Measurements from ENCODE around the gene AFF1.
"Not testable (repeated sequence)": the region's sequence is repeated elsewhere in the genome, so short reads cannot be mapped to it uniquely, and the experiment has no call there.

AFF1 gene

DNA sequence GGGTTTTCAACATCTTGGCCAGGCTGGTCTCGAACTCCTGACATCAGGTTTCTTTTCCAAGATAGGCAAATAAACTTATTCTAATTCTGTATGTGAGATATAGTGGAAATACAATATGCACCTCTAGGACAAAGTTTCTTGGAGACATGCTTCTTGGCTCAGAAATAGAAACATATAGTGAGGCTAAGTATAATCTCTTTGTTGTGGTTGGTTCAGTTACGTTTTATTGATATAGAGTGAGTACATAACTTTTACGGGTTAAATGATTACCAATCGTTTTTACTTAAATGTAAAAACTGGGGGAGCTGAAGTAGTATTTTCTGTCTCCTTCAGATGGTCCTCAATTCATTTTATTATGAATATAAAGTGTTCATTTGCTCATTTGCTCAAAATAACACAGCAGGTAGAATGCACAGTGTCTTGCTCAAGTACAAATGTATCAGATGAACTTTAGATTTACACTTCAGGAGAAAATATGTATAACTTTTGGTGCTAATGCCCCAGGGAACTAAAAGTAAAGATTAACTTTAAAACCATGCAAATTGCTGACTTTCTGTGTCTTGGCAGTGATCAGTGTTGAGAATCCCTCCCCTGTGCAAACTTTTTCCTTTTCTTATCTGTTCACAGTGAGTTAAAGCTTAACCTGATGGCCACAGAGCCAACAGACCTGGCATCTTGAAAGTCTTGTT is 77.6 kb downstream of the AFF1 start:
- peak; percentile 57 for DNase-seq (ENCODE audit: low spot score)

DNA sequence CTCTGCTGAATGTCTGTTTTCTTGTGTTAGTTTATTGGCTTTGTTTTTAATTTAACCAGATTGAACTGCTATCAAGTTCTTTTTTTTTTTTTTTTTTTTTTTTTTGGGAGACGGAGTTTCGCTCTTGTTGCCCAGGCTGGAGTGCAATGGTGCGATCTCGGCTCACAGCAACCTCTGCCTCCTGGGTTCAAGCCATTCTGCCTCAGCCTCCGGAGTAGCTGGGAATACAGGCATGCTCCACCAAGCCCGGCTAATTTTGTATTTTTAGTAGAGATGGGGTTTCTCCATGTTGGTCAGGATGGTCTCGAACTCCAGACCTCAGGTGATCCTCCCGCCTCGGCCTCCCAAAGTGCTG is 78.1 kb downstream of the AFF1 start:
- not testable (repeated sequence) for DNase-seq (ENCODE audit: low spot score)

DNA sequence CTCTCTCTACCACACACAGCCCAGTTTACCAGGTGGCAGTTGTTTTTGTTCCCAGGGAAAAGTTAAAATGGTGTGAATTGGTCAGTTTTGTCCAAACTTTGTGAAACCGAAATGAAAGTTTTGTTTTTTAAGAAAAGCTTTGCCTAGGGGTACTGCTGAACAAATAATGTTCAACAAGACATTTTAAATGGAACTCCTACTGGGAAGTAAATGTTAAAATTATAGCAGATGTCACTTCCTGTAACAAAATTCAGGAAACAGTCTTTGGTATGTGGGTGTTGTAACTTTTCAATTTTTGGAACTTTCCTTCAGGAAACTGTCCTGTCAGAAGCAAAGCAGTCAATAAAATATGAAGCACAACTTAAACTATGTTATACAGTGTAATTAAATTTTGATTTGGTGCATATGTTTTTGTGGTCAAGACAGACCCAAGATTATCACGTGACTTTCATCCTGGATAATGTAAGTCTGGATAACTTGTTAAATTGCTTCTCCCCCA is 79.5 kb downstream of the AFF1 start:
- DNase-seq (ENCODE audit: low spot score) = no peak

- no peak for DNase-seq (ENCODE audit: low spot score)
These were observed 80.6 kb downstream of the AFF1 start for GRCh38 chr4:87015416-87015815.

DNA sequence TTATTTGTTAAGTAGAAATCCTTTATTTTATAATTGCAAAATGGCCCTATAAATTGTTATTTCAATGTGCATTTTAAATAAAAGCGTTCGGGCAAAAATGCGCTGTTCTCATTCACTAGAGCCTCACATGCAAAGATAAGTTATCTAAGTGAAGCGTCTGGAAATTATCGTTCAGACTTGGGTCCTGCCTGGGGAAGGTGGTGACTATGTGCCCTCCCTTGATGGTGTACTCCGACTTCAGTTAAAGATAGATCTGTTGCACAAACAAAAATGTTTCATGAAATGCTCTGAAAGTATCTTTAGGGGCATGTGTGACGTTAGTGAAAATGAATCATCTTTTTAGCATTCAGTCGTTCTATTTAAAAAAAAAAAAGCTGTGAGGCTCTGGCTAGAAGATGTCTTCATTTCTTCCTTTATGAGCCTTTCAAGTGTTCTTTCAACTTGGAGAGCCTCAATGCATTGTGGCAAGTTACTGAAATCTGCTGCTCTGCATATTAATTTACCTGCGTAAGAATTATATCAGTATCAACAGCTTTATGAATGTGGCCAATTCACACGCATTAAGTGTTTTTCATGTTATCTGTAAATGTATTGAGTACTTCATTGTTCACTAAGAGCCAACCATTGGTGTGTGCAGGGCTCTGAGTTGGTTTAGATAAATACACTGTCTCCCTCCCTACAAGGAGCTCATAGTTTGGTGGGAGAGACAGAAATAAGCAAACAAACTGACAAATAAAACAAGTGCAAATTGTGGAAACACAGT is 83.0 kb downstream of the AFF1 start:
- DNase-seq (ENCODE audit: low spot score) = no peak

DNA sequence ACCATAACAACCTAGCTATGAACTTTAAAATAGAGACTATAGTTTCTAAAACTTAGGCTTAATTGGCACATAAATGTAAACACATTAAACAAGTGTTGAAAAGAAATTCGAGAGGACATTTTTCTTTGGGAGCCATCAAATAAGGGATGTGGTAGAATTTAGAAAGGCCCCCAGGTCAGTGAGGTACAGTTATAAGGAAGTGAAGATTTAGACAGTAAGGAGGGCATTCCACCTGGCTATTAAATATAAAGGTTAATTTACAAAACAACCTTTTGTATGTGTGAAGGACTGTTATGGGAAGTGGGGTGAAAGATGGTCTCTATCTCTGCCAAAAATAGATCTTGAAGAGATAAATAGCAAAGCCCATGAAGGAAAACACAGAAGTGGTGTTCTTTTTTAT is 83.9 kb downstream of the AFF1 start:
- DNase-seq (ENCODE audit: low spot score) = no peak

DNA sequence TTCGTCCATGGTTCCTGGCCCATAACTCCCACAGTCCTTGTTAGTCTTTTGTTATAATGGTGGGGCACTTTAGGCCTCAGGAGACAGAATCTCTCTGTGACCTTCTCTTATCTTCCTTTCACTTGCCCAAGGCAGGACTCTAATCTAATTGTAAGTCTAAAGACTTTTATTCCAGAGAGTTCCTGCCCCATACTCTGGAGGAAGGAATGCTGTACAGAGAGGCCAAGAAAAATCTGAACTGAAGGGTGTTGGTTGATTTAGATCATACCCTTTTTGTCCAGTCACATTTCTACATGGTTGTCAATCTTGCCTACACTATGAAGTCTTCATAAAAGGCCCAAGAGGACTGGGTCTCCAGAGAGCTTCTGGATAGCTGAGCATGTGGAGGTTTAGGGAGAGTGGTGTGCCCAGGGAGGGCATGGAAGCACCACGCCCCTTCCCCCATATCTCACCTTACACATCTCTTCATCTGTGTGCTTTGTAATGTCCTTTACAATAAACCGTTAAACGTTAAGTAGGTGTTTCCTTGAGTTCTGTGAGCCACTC is 84.5 kb downstream of the AFF1 start:
- no peak for DNase-seq (ENCODE audit: low spot score)

GRCh38 chr4:87019898-87020297 is 85.1 kb downstream of the AFF1 start:
- DNase-seq (ENCODE audit: low spot score) = no peak

DNA sequence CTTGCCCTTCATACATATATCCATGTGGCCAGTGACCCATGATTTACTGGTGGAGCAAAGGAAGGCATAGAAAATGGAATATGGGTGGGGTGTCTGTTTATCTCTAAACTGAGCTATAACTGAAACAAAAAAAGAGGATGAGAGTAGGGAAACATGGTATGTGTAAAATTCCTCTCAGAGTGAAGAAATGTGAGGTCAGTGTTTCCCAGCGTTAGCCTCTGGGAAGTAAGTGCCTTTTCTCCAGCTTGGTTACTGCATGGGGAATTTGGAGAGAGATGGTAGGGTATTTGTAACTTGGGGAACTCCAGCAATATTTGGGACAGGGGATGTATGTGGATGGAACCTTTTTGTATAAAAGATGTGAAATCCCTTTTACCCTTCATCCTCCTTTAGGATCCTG is 89.4 kb downstream of the AFF1 start:
- DNase-seq (ENCODE audit: low spot score) = no peak

- no peak for DNase-seq (ENCODE audit: low spot score)
These were observed 90.3 kb downstream of the AFF1 start for GRCh38 chr4:87025023-87025613.

GRCh38 chr4:87025614-87026041 is 90.8 kb downstream of the AFF1 start:
- no peak for DNase-seq (ENCODE audit: low spot score)

DNA sequence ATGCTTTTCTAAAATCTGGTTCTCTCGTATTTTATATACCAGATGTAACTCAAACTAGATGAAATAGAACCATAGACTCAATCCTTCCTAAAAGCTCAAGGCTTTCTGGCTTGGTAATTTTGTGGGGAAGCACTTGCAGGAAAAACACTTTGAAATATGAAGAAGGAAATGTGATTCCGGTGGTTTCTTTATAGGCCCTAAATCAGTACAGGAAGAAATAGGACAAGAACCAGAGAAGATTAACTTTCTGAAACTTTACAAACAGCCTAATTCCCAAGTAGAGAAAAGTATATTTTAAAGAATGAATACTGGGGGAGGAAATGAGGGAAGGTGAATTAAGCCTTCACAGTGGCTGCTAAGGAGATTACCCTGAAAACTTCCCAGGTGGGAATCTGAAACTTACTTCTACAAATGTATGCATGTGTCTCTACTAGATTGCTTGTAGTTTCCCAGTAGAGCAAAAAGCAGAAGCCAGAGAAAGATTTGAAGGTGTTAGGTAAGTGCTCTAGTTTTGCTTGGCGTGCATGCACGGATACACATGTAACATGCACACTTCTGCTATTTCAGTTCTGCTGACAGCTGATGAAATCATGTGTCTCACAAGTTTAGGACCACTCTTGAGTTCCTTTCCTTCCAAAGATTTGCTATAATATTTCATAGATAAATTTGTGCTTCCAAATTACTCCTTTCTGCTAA is 92.1 kb downstream of the AFF1 start:
- no peak for DNase-seq (ENCODE audit: low spot score)

- no peak for DNase-seq (ENCODE audit: low spot score)
These were observed 94.5 kb downstream of the AFF1 start for GRCh38 chr4:87029356-87029755.

DNA sequence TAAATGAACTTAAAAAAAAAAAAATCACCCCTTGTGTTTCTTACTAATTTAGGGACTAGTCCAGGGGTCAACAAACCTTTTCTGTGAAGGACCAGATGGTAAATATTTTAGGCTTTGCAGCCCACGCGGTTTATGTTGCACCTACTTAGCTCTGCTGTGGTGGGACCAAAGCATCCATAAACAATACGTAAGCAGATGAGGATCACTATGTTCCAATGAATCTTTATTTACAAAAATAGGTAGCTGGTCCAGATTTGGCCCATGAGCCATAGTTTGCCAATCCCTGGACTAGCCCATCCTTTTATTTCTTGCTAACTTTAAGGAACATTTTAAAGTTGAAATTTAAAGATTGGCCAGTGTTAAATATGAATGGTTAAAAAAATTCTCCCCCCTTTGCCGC is 95.3 kb downstream of the AFF1 start:
- DNase-seq (ENCODE audit: low spot score) = no peak

DNA sequence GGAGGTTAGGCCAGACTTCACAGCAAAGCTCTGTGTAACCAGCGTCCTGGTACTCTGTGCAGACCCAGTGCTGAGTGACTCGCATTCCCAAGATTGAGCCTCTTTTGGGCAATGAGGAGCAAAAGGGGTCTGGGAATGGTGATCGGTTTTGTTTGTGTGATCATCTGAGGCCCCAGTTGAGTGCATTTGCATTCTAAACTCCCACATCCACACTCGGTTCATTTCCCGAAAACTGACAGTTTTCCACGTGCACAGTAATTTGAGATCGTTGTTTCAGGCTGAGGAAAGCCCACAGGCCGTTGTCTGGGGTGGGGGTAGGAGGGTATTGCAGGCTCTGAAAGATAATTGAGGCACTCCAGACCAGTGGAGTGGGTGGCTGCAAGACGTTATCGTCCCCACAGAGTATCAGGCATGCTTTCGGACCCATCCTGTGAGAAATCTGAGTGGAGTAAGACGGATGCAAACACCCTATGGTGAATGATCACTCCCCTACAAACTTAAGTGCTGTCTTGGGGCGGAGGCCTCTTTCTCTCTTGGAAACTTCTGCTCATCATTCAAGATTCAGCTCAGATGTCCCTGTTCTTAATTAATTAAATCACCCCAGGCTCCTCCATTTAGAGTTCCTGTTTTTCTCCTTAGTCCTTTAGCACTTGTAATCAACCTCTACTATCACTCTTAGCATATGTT is 96.1 kb downstream of the AFF1 start:
- no peak for DNase-seq (ENCODE audit: low spot score)

DNA sequence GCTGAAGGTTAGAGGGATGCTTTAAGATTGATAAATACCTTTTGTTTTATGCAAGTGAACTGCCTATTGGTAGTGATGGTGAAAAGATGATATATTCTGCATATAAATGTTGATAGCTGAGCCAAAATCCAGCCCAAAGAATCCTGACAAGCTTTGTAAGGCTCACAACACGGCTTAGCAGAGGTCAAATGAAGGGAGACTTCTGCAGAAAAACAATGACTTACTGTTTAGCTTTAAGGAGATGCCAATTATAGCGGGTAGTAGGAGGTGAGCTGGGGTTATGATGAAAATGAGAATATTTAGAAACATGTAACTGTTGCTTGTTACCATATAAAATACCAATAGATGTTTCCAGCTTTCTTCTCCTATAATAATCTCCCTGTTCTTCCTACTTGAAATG is 97.1 kb downstream of the AFF1 start:
- no peak for DNase-seq (ENCODE audit: low spot score)

DNA sequence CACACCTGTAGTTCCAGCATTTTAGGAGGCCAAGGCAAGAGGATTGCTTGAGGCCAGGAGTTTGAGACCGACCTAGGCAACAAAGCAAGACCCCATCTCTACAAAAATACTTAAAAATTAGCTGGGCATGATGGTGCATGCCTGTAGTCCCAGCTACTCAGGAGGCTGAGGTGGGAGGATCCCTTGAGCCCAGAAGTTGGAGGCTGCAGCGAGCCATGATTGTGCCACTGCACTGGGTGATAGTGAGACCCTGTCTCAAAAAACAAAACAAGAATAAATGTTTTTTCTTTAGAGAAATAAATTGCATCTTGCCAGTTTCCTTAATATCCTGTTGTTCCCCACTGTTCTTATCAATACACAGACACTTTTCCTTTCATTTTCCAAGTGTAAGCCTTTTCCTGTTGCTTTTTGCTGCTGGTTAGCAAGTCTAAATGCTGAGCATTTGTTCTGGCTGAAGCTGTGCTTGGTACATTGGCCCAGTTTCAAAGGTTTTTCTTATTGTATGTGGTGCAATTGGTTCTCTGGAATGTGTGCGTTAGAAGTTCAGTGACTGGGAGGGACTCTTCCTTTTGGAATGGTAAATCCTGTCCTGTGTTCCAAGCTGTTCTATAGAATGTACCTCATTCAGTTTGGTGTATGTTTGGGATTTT is 98.2 kb downstream of the AFF1 start:
- DNase-seq (ENCODE audit: low spot score) = no peak

- no peak for DNase-seq (ENCODE audit: low spot score)
These were observed 99.1 kb downstream of the AFF1 start for GRCh38 chr4:87033902-87034301.

DNA sequence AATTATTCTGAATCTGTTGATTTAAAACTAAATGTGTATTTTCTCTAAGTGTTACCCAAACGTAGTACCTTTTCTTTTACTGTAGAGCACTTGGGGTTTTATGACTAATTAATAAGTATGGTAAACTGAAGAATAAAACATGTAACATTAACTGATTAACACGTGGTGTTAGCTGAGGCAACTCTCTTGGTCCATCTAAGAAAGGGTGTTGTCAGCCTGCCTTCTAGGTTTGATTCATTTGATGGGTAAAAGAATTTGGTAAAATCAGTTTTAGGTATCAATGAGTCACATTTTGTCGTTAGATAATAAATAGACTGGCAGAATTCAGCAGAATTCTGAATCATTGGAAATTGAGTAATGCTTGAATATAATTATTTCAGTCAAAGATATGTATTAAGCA is 99.7 kb downstream of the AFF1 start:
- no peak for DNase-seq (ENCODE audit: low spot score)

GRCh38 chr4:87035881-87036509 is 101.2 kb downstream of the AFF1 start:
- DNase-seq (ENCODE audit: low spot score) = no peak

- no peak for DNase-seq (ENCODE audit: low spot score)
These were observed 101.9 kb downstream of the AFF1 start for GRCh38 chr4:87036713-87037112.

Measured in LoVo (cell line).